Endothelial cell of umbilical vein (primary cell): ENCODE results near the gene PRSS21. TPM values are rescaled to one million over a fixed set of nuclear protein-coding genes. Genes with fewer than 3 reads are reported as not detected.

ENCODE experiments used
- BruUV-seq: library from RNA; stranded (reverse); fragments of 400-500 nt; replicated peaks from 2 replicates; lab custom pipeline; 2021; lab: Mats Ljungman, UMichigan
- CTCF ChIA-PET: fragments of 300-600, 350-600 bp; sonication (Branson Sonifier 250); formaldehyde crosslinking; loops from one replicate; lab custom pipeline; 2021; ENCODE audit warnings: antibody characterized with exemption, inconsistent platforms; lab: Charles Lee
- POLR2A ChIA-PET: fragments of 300-600, 350-600 bp; sonication (Branson Sonifier 250); formaldehyde crosslinking; loops from one replicate; lab custom pipeline; 2021; ENCODE audit warnings: antibody characterized with exemption, inconsistent platforms; lab: Charles Lee
- DNase-seq: peaks from one replicate; pipeline ENCODE4 v3.0.0-alpha.2; 2011; ENCODE audit warnings: low read depth, low spot score
- FAIRE-seq: peaks from 2 replicates; lab custom pipeline; 2011; peaks lifted over from hg19 to GRCh38; lab: Jason Lieb, UNC
- H2AFZ ChIP-seq: 2 replicates; pipeline ENCODE4 v1.6.0; 2012; ENCODE audit warnings: low read depth, low read length, control low read depth, inconsistent platforms
- H3K27ac ChIP-seq: 2 replicates; pipeline ENCODE4 v1.5.1; 2011; ENCODE audit warnings: low read depth, mild to moderate bottlenecking, control low read depth, low read length, moderate library complexity; ENCODE audit not compliant: insufficient read depth
- H3K27me3 ChIP-seq, 2 experiments: 2 replicates each; pipeline versions ENCODE4 v1.6.0 to v1.6.1; 2011; ENCODE audit warnings: low read length in 2 of 2, mixed read lengths in 1 of 2; ENCODE audit not compliant: control insufficient read depth in 2 of 2, insufficient read depth in 2 of 2
- H3K36me3 ChIP-seq, 2 experiments: 2 replicates in 1 of 2; 3 replicates in 1 of 2; pipeline ENCODE4 v1.5.1; 2011; ENCODE audit warnings: low read length in 2 of 2, mild to moderate bottlenecking in 1 of 2, moderate library complexity in 1 of 2; ENCODE audit not compliant: control insufficient read depth in 2 of 2, insufficient read depth in 2 of 2; ENCODE audit errors: extremely low read depth in 1 of 2
- H3K4me1 ChIP-seq: 3 replicates; pipeline ENCODE4 v1.5.1; 2011; ENCODE audit warnings: mild to moderate bottlenecking, low read length; ENCODE audit not compliant: control insufficient read depth, insufficient read depth; ENCODE audit errors: extremely low read depth
- H3K4me2 ChIP-seq: 2 replicates; pipeline ENCODE4 v1.6.1; 2011; ENCODE audit warnings: low read length, control low read depth, mixed read lengths; ENCODE audit not compliant: insufficient read depth
- H3K4me3 ChIP-seq, 3 experiments: fragments of 200-600 bp in 1 of 3; sonication (generic), shearing (Covaris generic) in 1 of 3; replicated peaks in 1 of 3; 2 replicates each; pipeline ENCODE4 v1.5.1; 2011 to 2016; ENCODE audit warnings: control low read depth in 3 of 3, low read length in 3 of 3, mild to moderate bottlenecking in 2 of 3, inconsistent platforms in 1 of 3, low read depth in 1 of 3, moderate library complexity in 1 of 3; ENCODE audit not compliant: insufficient read depth in 1 of 3
- H3K79me2 ChIP-seq: 2 replicates; pipeline ENCODE4 v1.6.0; 2012; ENCODE audit warnings: low read length, inconsistent platforms; ENCODE audit not compliant: control insufficient read depth, insufficient read depth
- H3K9ac ChIP-seq: replicated peaks from 2 replicates; pipeline ENCODE3; 2011; ENCODE audit warnings: low read length, control low read depth; ENCODE audit not compliant: insufficient read depth; ENCODE audit errors: extremely low read depth
- H3K9me1 ChIP-seq: replicated peaks from 3 replicates; pipeline ENCODE4 v1.6.0; 2011; ENCODE audit warnings: mild to moderate bottlenecking, low read length; ENCODE audit not compliant: control insufficient read depth, insufficient read depth; ENCODE audit errors: extremely low read depth
- H3K9me3 ChIP-seq: replicated peaks from 2 replicates; pipeline ENCODE4 v1.5.1; 2012; ENCODE audit warnings: low read length, inconsistent platforms; ENCODE audit not compliant: control insufficient read depth, insufficient read depth
- H4K20me1 ChIP-seq: replicated peaks from 2 replicates; pipeline ENCODE3; 2011; ENCODE audit warnings: mild to moderate bottlenecking, low read length; ENCODE audit not compliant: control insufficient read depth, insufficient read depth; ENCODE audit errors: extremely low read depth
- GATA2 ChIP-seq: IDR thresholded peaks from 2 replicates; pipeline ENCODE4 v1.7.0; 2011; ENCODE audit warnings: low read depth, mild to moderate bottlenecking, moderate library complexity, mixed read lengths, low read length; ENCODE audit not compliant: insufficient read length, insufficient read depth
- MYC ChIP-seq: IDR thresholded peaks from one replicate; pipeline ENCODE4 v1.6.1; 2011; ENCODE audit warnings: mild to moderate bottlenecking, low read depth, low read length
- POLR2A ChIP-seq: IDR thresholded peaks from 2 replicates; pipeline ENCODE4 v1.6.1; 2012; ENCODE audit warnings: low read depth, mild to moderate bottlenecking, control low read depth, low read length
- POLR2AphosphoS5 ChIP-seq: IDR thresholded peaks from 2 replicates; pipeline ENCODE4 v1.6.1; 2012; ENCODE audit warnings: low read depth, mild to moderate bottlenecking, control low read depth, low read length, moderate library complexity; ENCODE audit not compliant: insufficient read depth
- dilution Hi-C: fragments of 300-500 bp; cut with MboI; formaldehyde crosslinking; loops from one replicate; pipeline ENCODE4 v1.15.0; 2019; ENCODE audit warnings: low sequenced_read_pairs; ENCODE audit not compliant: extremely low pct_ligation_motif_present
- intact Hi-C: fragments of 100-400 bp; cut with micrococcal nuclease; formaldehyde crosslinking; loops from one replicate; pipeline ENCODE4 v1.10.0; 2022
- polyA plus RNA-seq, 4 experiments: library from polyadenylated mRNA; depleted of rRNA in 3 of 4; stranded (reverse) in 3 of 4; unstranded in 1 of 4; fragments of >200 nt; gene quantifications; 2 replicates each; pipeline versions ENCODE4 v1.2.1 to v1.2.3, GENCODE V29; 2011 to 2012; ENCODE audit warnings: missing spikeins in 1 of 4
- total RNA-seq: library from RNA; stranded (reverse); gene quantifications from 2 replicates; pipeline ENCODE4 v1.2.3, GENCODE V29; 2021
- TF ChIP-seq, protein P1 (sequence below), 2 donors: IDR thresholded peaks; 1 replicate in 1 of 2; 2 replicates in 1 of 2; pipeline ENCODE4 v1.5.1; 2011; ENCODE audit warnings: low read length in 2 of 2, mild to moderate bottlenecking in 2 of 2, moderate library complexity in 2 of 2, control low read depth in 1 of 2, inconsistent platforms in 1 of 2, low read depth in 1 of 2; ENCODE audit not compliant: insufficient read depth in 1 of 2; ENCODE audit errors: extremely low read depth in 1 of 2

PRSS21 gene
- total and polyA plus RNA-seq, 2 donors (not counting 3 experiments of a cell fraction or from before 2014, with no cell fraction given): 0.28 TPM; not detected in 1

DNA sequence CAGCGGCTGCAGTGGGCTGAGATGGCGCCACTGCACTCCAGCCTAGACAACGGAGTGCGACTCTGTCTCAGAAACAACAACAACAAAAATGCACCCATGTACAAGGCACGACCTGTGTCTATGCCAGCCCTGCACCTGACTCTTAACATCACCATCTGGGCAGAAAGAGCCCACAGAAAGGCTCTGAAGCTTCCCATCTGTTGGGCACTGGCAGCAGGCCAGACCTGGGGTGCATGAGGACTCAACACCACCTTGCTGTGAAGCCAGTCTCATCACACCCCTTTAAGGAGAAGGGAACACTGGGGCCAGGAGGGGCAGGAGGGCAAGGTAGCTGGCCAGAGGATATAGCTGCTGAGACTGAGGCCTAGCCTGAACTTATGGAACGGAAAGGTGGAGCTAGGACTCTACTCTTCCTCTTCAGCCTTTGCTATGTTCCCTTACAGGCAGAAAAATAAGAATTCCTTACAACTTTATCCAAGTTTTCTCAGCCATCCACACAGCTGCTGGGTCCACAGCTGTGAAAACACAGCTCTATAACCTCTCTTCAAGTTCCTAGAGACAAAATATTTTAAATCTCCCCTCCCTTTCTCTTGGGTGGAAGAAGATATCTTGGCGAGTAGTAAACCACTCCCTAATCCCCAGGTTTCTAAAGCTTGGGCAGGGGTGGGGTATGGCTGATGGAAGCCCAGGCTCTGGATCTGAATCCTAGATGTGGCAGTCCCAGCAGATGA lies 42.7 kb upstream of the PRSS21 start:
- ChIA-PET POLR2A (no interaction called here), CTCF (interaction anchor here (1.1 to 4.5 kb wide), 2 partner anchors 94 to 153 kb away, joined by 3 to 20 read pairs; no protein-coding TSS in a partner anchor)
- no peaks in the 10 kb centered on the region for H3K9me3 ChIP-seq
- no peak overlapping the region for H3K27ac ChIP-seq
- intact Hi-C loops (loop anchor here (10.0 kb wide), 1 partner anchor 60 kb away; the partner anchor contains the start of gene ZG16B), dilution Hi-C loops (no loop called here)
- H3K4me3 ChIP-seq: no peak overlapping the region
- TF ChIP-seq, protein P1, sequence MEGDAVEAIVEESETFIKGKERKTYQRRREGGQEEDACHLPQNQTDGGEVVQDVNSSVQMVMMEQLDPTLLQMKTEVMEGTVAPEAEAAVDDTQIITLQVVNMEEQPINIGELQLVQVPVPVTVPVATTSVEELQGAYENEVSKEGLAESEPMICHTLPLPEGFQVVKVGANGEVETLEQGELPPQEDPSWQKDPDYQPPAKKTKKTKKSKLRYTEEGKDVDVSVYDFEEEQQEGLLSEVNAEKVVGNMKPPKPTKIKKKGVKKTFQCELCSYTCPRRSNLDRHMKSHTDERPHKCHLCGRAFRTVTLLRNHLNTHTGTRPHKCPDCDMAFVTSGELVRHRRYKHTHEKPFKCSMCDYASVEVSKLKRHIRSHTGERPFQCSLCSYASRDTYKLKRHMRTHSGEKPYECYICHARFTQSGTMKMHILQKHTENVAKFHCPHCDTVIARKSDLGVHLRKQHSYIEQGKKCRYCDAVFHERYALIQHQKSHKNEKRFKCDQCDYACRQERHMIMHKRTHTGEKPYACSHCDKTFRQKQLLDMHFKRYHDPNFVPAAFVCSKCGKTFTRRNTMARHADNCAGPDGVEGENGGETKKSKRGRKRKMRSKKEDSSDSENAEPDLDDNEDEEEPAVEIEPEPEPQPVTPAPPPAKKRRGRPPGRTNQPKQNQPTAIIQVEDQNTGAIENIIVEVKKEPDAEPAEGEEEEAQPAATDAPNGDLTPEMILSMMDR (IDR thresholded peaks at IDR 0.05; ENCODE audit: extremely low read depth in 1 of 2, insufficient read depth in 1 of 2, low read depth in 1 of 2, low read length in 2 of 2): no peak
- no peak for TF ChIP-seq POLR2A
- TF ChIP-seq GATA2: no peak
- TF ChIP-seq MYC: no peak
- TF ChIP-seq POLR2AphosphoS5: no peak
- DNase-seq (no peak), FAIRE-seq (no peak)
- H3K9ac ChIP-seq: no peak overlapping the region
- peaks cover 8% of the 10 kb centered on the region for H3K4me1 ChIP-seq
- no TSS peak for BruUV-seq
- no peak overlapping the region for H3K4me2 ChIP-seq
- no peaks in the 10 kb centered on the region for H3K9me1 ChIP-seq
- H3K36me3 ChIP-seq: peaks cover 12 to 31% of the 10 kb centered on the region in 2 experiments
- no peak overlapping the region for H2AFZ ChIP-seq
- no peaks in the 10 kb centered on the region for H3K27me3 ChIP-seq
- H4K20me1 ChIP-seq: no peaks in the 10 kb centered on the region
- H3K79me2 ChIP-seq: peaks cover 18% of the 10 kb centered on the region
